Activated naive CD8-positive, alpha-beta T cell treated with anti-CD3 and anti-CD28 coated beads, Interleukin-2, amount 10 ng/mL, durations not matched to agents 7 days and 5 days (primary cell): ENCODE measurements around the gene CCND1. TPM values are rescaled to one million over a fixed set of nuclear protein-coding genes. Genes with fewer than 3 reads are reported as not detected.

Source experiments
- ATAC-seq: fragments of 150-1000 bp; cut with Tn5 transposase; one replicate; pipeline ENCODE4 v1.10.0; 2021; ENCODE audit warnings: low read depth, moderate library complexity
- POLR2A ChIA-PET: fragments of 350-600 bp; sonication (Branson Sonifier 250); formaldehyde crosslinking; loops from one replicate; lab custom pipeline; 2021; ENCODE audit warnings: antibody characterized with exemption; lab: Charles Lee
- DNase-seq: peaks from one replicate; pipeline ENCODE4 v3.0.0; 2021
- H3K27ac Mint-ChIP-seq: one replicate; pipeline ENCODE4 v1.8.0; 2022; ENCODE audit warnings: mild to moderate bottlenecking, mixed read lengths
- H3K27me3 Mint-ChIP-seq: one replicate; pipeline ENCODE4 v1.8.0; 2022; ENCODE audit warnings: mild to moderate bottlenecking, moderate library complexity, mixed read lengths
- H3K36me3 Mint-ChIP-seq: one replicate; pipeline ENCODE4 v1.8.0; 2021; ENCODE audit warnings: mild to moderate bottlenecking, mixed read lengths
- H3K4me1 Mint-ChIP-seq: one replicate; pipeline ENCODE4 v1.8.0; 2021; ENCODE audit warnings: mixed read lengths
- H3K4me3 Mint-ChIP-seq: one replicate; pipeline ENCODE4 v1.8.0; 2022; ENCODE audit warnings: mild to moderate bottlenecking, moderate library complexity, mixed read lengths
- H3K9me3 Mint-ChIP-seq: one replicate; pipeline ENCODE4 v1.8.0; 2021; ENCODE audit warnings: mixed read lengths
- total RNA-seq, 2 experiments: library from RNA; stranded (reverse); gene quantifications; one replicate each; pipeline ENCODE4 v1.2.3, GENCODE V29; 2021

Gene CCND1
- total RNA-seq, 2 experiments from 2014 or later = 0.78 to 0.96 TPM

DNA sequence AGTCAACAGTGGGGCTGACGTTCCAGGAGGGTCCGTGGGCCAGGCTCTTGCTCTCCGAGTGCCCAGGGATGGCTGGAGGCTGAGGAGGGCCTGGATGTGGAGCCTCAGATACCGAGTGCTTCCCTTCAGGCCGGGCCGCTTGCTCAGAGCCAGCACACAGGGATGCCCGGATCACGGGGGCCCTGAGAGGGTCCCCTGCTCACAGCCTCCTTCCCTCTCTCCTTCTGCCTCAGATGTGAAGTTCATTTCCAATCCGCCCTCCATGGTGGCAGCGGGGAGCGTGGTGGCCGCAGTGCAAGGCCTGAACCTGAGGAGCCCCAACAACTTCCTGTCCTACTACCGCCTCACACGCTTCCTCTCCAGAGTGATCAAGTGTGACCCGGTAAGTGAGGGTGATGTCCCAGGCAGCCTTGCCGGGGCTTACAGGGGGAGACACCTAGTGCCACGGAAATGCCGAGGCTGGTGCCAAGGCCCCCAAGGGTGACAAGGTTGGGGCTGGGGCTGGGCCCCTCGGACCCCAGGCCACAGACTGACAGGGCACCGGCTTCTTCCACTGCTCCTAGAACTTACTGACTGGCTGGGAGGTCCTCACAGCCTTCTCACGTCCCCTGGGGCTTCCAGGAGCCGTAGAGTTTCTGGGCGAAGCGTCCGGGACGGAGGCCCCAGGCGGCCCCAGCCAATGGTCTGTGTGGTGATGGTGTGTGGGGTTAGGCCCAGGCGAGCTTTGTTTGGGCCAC, 7.0 kb downstream of the CCND1 start:
- no peaks in the 10 kb centered on the region for H3K27me3 Mint-ChIP-seq
- no peaks in the 10 kb centered on the region for H3K4me1 Mint-ChIP-seq
- DNase-seq (no peak), ATAC-seq (no peak)
- H3K4me3 Mint-ChIP-seq = no peak overlapping the region
- POLR2A ChIA-PET = no interaction called here
- H3K9me3 Mint-ChIP-seq = no peaks in the 10 kb centered on the region
- H3K36me3 Mint-ChIP-seq = no peaks in the 10 kb centered on the region
- H3K27ac Mint-ChIP-seq = no peak overlapping the region

DNA sequence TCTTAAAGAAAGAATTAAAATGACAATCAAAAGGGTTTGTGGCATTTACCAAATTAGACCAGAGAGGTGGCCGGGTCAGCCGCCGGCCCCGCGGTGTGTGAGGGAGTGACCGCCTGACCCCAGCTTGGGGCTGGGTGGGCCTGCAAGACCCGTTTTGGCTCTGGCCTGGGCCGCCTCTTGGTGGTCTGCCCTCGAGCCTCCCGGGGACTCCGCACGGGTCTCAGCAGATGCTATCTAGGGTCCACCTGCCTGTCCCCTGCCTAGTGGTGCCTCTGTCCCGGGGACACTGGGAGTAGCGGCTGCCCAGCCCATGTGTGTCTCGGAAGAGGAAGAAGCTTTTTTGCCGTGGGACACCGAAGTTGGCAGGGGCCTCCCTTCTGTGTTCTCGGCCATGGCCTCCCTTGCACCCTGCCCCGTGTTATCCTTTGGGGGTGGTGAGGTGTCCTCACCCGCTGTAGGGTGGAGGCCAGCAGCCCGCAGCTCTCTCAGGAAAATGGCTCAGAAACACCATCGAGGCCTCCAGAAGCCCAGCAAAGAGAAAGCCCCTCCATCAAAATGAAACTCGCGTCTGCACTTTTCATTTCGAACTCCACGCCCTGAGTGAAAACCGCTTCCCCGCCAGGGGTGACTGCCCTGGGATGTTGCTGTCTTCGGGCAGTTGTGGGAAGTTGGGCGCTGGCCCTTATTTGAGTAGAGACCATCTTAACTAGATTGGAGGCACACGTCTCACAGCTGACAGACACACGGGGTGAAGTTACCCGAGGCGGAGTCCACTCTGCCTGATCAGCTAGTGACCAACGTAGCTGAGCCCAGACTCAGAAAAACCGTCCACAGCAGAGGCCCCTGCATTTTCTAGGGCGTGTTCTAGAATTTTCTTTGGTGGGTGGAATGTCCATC, 8.0 kb downstream of the CCND1 start:
- POLR2A ChIA-PET = no interaction called here
- Mint-ChIP-seq H3K36me3 (no peaks in the 10 kb centered on the region), H3K27me3 (no peaks in the 10 kb centered on the region), H3K4me1 (no peaks in the 10 kb centered on the region), H3K4me3 (no peak overlapping the region), H3K27ac (no peak overlapping the region), H3K9me3 (no peaks in the 10 kb centered on the region)
- DNase-seq (no peak), ATAC-seq (no peak)

DNA sequence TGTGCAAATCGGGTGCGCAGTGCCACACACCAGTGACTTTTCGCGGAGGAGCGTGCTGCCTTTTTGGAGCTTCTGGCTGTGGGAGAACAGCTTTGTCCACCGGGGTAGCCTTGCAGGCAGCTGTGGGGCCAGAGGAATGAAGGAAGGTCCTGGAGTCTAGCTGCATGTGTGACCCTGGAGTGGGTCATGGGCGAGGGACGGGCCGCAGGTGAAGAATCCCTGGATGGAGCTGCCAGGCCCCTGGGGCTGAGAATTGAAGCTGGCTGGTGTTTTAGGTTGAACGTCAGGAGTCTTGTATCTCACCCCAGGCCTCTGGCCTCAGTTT, 8.6 kb downstream of the CCND1 start:
- Mint-ChIP-seq H3K27me3 (no peaks in the 10 kb centered on the region), H3K27ac (no peak overlapping the region), H3K4me3 (no peak overlapping the region), H3K9me3 (no peaks in the 10 kb centered on the region), H3K4me1 (no peaks in the 10 kb centered on the region), H3K36me3 (no peaks in the 10 kb centered on the region)
- ATAC-seq (no peak), DNase-seq (no peak)
- POLR2A ChIA-PET = no interaction called here

DNA sequence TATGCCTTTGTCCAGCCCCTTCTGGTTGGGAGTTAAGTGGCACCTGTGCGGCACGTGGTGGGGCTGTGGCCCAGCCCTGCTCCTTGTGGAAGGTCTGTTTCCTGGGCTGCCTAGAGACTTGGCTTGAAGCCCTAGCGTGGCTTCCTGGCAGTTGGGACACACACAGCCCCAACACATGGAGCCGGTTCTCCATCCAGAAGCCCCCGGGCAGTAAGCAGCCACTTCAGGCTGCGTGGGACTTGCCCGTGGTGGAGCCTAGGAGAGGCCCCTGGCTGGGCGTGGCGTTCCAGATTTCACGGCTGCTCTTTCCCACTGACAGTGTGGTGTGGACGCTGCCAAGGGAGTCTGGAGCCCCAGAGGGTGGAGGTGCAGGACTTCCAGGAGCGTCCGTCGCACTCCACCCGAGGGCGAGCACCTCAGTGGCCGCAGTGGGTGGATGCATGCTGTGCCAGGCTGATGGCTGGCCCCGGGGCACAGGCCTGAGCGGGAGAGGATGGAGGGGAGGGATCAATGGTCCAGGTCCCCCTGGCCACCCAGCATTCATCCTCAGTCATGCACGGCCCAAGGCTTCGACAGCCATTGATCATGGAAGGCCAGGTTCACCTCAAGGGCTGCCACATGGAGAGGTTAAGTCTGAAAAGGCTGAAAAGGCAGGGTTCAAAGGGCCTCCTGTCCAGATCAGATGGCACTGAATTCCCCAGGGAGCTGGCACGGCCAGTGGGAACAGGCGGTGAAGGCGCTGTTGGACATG, 9.3 kb downstream of the CCND1 start:
- Mint-ChIP-seq H3K27me3 (no peaks in the 10 kb centered on the region), H3K36me3 (no peaks in the 10 kb centered on the region), H3K4me3 (no peak overlapping the region), H3K9me3 (no peaks in the 10 kb centered on the region), H3K27ac (no peak overlapping the region), H3K4me1 (no peaks in the 10 kb centered on the region)
- POLR2A ChIA-PET = no interaction called here
- ATAC-seq = no peak
- no peak for DNase-seq

DNA sequence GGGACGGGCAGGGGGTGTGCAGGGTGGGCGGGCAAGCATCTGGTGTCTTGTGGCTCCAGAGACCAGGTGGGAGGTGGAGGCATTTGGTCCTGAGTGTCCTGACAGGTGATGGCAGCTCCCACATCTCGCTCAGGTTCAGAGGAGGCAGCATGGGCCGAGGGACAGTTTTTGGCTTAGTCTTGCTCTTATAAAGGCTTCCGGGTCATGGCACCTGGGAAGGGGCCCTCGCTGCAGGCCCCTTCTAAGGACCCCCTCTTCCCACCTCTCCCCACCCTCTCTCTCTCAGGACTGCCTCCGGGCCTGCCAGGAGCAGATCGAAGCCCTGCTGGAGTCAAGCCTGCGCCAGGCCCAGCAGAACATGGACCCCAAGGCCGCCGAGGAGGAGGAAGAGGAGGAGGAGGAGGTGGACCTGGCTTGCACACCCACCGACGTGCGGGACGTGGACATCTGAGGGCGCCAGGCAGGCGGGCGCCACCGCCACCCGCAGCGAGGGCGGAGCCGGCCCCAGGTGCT, 9.9 kb downstream of the CCND1 start:
- Mint-ChIP-seq H3K4me1 (no peaks in the 10 kb centered on the region), H3K4me3 (no peak overlapping the region), H3K27ac (no peak overlapping the region), H3K36me3 (no peaks in the 10 kb centered on the region), H3K27me3 (no peaks in the 10 kb centered on the region), H3K9me3 (no peaks in the 10 kb centered on the region)
- no peak for DNase-seq
- no peak for ATAC-seq
- POLR2A ChIA-PET = no interaction called here

DNA sequence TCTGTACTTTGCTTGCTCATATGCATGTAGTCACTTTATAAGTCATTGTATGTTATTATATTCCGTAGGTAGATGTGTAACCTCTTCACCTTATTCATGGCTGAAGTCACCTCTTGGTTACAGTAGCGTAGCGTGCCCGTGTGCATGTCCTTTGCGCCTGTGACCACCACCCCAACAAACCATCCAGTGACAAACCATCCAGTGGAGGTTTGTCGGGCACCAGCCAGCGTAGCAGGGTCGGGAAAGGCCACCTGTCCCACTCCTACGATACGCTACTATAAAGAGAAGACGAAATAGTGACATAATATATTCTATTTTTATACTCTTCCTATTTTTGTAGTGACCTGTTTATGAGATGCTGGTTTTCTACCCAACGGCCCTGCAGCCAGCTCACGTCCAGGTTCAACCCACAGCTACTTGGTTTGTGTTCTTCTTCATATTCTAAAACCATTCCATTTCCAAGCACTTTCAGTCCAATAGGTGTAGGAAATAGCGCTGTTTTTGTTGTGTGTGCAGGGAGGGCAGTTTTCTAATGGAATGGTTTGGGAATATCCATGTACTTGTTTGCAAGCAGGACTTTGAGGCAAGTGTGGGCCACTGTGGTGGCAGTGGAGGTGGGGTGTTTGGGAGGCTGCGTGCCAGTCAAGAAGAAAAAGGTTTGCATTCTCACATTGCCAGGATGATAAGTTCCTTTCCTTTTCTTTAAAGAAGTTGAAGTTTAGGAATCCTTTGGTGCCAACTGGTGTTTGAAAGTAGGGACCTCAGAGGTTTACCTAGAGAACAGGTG, 11.1 kb downstream of the CCND1 start:
- no peak overlapping the region for H3K27ac Mint-ChIP-seq
- no peak overlapping the region for H3K4me3 Mint-ChIP-seq
- peaks cover under 1% of the 10 kb centered on the region for H3K4me1 Mint-ChIP-seq

DNA sequence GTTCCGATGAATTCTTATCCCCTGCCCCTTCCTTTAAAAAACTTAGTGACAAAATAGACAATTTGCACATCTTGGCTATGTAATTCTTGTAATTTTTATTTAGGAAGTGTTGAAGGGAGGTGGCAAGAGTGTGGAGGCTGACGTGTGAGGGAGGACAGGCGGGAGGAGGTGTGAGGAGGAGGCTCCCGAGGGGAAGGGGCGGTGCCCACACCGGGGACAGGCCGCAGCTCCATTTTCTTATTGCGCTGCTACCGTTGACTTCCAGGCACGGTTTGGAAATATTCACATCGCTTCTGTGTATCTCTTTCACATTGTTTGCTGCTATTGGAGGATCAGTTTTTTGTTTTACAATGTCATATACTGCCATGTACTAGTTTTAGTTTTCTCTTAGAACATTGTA, 12.0 kb downstream of the CCND1 start:
- Mint-ChIP-seq H3K4me1 (peaks cover 2% of the 10 kb centered on the region), H3K9me3 (no peaks in the 10 kb centered on the region), H3K4me3 (no peak overlapping the region), H3K27me3 (no peaks in the 10 kb centered on the region), H3K27ac (no peak overlapping the region), H3K36me3 (no peaks in the 10 kb centered on the region)
- ATAC-seq (no peak), DNase-seq (no peak)
- POLR2A ChIA-PET = no interaction called here

More for the DNA sequence above, 11.1 kb downstream of the CCND1 start:
- H3K36me3 Mint-ChIP-seq = no peaks in the 10 kb centered on the region
- H3K9me3 Mint-ChIP-seq = no peaks in the 10 kb centered on the region
- ATAC-seq (no peak), DNase-seq (no peak)
- no peaks in the 10 kb centered on the region for H3K27me3 Mint-ChIP-seq
- POLR2A ChIA-PET = no interaction called here

DNA sequence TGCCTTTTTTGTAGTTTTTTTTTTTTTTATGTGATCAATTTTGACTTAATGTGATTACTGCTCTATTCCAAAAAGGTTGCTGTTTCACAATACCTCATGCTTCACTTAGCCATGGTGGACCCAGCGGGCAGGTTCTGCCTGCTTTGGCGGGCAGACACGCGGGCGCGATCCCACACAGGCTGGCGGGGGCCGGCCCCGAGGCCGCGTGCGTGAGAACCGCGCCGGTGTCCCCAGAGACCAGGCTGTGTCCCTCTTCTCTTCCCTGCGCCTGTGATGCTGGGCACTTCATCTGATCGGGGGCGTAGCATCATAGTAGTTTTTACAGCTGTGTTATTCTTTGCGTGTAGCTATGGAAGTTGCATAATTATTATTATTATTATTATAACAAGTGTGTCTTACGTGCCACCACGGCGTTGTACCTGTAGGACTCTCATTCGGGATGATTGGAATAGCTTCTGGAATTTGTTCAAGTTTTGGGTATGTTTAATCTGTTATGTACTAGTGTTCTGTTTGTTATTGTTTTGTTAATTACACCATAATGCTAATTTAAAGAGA, 12.5 kb downstream of the CCND1 start:
- DNase-seq = no peak
- H3K27me3 Mint-ChIP-seq = no peaks in the 10 kb centered on the region
- H3K36me3 Mint-ChIP-seq = no peaks in the 10 kb centered on the region
- no peak overlapping the region for H3K27ac Mint-ChIP-seq
- ATAC-seq = no peak
- POLR2A ChIA-PET = no interaction called here
- H3K4me3 Mint-ChIP-seq = no peak overlapping the region
- no peaks in the 10 kb centered on the region for H3K9me3 Mint-ChIP-seq
- H3K4me1 Mint-ChIP-seq = peaks cover 2% of the 10 kb centered on the region

DNA sequence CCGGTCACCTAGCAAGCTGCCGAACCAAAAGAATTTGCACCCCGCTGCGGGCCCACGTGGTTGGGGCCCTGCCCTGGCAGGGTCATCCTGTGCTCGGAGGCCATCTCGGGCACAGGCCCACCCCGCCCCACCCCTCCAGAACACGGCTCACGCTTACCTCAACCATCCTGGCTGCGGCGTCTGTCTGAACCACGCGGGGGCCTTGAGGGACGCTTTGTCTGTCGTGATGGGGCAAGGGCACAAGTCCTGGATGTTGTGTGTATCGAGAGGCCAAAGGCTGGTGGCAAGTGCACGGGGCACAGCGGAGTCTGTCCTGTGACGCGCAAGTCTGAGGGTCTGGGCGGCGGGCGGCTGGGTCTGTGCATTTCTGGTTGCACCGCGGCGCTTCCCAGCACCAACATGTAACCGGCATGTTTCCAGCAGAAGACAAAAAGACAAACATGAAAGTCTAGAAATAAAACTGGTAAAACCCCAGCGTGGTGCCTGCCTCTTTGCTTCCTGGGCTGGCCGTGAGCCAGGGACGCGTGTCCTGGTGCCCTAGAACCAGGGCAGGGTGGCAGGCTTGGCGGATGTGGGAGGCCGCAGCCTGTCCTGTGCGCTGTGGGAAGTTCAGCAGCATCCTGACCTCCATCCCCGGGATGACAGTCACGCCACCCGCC, 13.2 kb downstream of the CCND1 start:
- H3K9me3 Mint-ChIP-seq = no peaks in the 10 kb centered on the region
- no peak overlapping the region for H3K4me3 Mint-ChIP-seq
- DNase-seq = no peak
- no peaks in the 10 kb centered on the region for H3K36me3 Mint-ChIP-seq
- no peak overlapping the region for H3K27ac Mint-ChIP-seq
- H3K4me1 Mint-ChIP-seq = peaks cover 2% of the 10 kb centered on the region
- H3K27me3 Mint-ChIP-seq = no peaks in the 10 kb centered on the region
- no peak for ATAC-seq
- POLR2A ChIA-PET = no interaction called here

DNA sequence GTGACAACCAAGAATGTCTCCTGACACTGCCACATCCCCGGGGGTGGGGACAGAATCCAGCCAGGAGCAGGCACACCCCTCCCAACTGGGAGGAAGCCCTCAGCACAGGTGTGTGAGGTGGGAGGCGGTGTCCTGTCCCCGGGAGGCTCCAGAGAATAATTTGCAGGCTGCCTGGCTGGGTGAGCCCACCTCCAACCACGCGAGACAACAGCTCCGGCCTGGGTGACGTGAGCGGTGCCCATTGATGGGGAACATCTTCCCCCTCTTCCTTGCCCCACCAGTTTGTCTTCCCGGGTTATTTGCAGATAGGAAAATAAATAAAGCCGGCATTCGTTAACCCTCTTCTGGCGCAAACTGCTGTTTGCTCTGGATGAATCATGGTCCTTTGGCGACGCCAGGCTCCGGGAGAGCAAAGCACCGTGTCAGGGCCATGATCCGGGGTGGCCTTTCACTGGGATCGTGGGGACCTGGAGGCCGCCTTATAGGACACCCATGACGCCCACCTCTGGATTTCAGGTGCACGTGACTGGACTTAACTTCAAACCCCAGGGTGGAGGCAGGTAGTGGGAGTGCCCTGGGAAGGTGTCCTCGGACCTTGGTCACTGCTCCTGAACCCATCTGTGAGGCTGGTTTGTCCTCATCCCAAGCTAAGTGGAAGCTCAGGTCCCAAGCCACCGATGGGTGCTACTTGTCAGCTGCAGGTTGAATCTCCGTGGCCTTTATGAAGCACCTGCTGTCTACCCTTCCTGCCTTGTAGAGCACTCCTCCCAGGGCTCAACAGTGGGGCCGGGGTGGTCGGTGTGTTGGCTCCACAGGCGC, 13.9 kb downstream of the CCND1 start:
- H3K4me3 Mint-ChIP-seq = no peak overlapping the region
- ATAC-seq (no peak), DNase-seq (no peak)
- no peaks in the 10 kb centered on the region for H3K27me3 Mint-ChIP-seq
- H3K4me1 Mint-ChIP-seq = peaks cover 2% of the 10 kb centered on the region
- POLR2A ChIA-PET = no interaction called here
- H3K27ac Mint-ChIP-seq = no peak overlapping the region
- no peaks in the 10 kb centered on the region for H3K9me3 Mint-ChIP-seq
- no peaks in the 10 kb centered on the region for H3K36me3 Mint-ChIP-seq

DNA sequence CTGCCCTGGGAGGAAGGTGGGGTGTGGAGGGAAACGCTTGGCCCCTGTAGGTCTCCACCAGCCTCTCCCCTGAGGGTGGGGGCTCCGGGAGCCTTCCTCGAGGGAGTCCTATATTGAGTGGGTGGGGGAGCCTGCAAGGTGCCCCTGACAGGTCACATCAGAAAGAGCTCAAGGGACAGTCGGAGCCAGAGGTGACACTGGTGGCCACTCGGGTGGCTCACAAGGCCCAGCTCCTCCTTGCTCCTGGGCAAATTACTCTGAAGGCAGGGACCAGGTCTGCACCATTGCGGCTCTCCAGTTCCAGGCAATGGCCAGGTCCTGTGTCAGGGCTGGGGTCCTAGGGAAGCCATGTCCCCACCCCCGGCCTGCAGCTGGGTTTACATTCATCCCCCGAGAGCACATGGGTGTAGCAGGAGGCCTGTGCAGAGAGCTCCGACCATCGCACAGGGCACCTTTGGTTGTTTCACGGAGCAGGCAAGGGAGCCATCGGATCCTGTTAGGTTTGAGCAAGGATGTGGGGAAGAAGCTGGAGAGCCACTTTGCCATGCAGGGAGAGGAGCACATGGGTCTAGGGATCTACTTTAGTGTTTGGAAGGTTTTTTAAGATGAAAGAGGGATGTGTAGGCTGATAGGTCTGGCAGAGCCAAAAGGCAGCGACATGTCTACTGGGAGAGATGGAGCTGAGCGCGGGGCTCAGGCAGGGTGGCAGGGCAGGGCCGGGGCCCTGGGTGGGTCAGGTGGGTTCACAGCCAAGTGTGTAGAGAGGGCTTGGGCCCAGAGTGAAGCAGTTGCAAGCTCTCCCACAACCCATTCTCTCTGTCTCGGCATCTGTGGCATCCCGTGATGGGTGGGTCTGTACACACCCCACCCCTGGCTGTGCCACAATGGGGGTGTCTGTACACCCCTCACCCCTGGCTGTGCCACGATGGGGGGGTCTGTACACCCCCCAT, 14.8 kb downstream of the CCND1 start:
- no peak overlapping the region for H3K27ac Mint-ChIP-seq
- H3K9me3 Mint-ChIP-seq = no peaks in the 10 kb centered on the region
- H3K4me3 Mint-ChIP-seq = no peak overlapping the region
- POLR2A ChIA-PET = no interaction called here
- DNase-seq (no peak), ATAC-seq (no peak)
- H3K4me1 Mint-ChIP-seq = peaks cover 2% of the 10 kb centered on the region
- H3K36me3 Mint-ChIP-seq = no peaks in the 10 kb centered on the region
- no peaks in the 10 kb centered on the region for H3K27me3 Mint-ChIP-seq
